Measurements from ENCODE around the gene FBXO17.

FBXO17 gene

DNA sequence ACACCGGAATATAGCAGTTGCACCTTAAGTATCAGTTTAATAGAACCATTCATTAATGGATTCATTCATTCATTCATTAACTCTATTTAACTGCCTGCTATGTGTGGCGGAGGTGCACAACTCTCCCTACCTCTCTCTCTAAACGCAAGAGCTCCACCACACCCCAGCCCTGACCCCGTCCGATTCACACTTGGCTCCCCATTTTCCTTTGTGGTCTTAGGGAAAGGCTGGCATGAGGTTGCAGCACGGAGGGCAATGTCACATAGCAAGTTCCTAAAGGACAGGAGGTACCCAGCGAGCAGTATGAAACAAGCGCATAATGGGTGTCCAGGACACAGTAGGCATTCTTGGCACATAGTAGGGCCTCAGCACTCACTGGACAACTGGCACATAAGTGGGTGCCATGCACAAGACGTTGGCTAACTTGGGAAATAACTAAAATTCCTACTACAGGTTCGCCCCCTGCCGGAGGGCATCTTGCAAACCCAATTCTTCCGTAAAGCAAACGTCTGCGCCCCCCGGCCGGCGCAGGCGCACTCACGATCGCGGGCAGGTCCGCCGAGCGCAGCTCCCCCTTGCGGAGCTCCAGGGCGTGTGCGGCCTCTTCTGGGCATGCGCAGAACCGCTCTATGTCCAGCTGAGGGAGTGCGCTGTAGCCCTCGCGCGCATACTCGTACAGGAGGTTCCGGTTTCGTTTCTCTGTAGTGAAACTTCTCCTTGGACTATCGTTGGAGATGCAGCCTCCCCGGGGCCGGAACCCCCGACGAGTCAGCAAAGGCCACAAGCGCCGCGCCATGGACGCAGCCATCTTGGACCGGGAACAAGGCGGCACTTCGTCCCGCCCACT is 45.4 kb downstream of the FBXO17 start, which contains the start of gene SARS2:
SARS2 (minus strand) TSS at position 835 of the 847 bp plus-strand sequence; CDS start at position 808, 27 bp downstream.
- H3K9ac ChIP-seq (ENCODE audit: low read length): peak within 1 kb of the TSS; percentile 92
- H2BK5ac ChIP-seq (ENCODE audit: low read length): peak within 1 kb of the TSS; percentile 66
- H3K4me3 ChIP-seq (ENCODE audit: low read length): peak within 1 kb of the TSS; percentile 88
- H2BK15ac ChIP-seq (replicated peaks; ENCODE audit: low read depth): no peak within 1 kb of the TSS
- H3K79me1 ChIP-seq (ENCODE audit: low read length): peaks cover 12% of the 10 kb centered on the region
- H3K36me3 ChIP-seq (ENCODE audit: control insufficient read depth, insufficient read depth, low read length): peaks cover 6% of the 10 kb centered on the region
- no peak within 1 kb of the TSS for H3K4ac ChIP-seq (ENCODE audit: low read depth, low read length)
- peaks cover 17% of the 10 kb centered on the region for H3K79me2 ChIP-seq (ENCODE audit: control insufficient read depth, insufficient read depth, low read length)
- DNase-seq: peak; percentile 96
- peak within 1 kb of the TSS; percentile 88 for H3K4me2 ChIP-seq (ENCODE audit: low read length)
- peak within 1 kb of the TSS; percentile 28 for H2AK5ac ChIP-seq (ENCODE audit: low read length)
- peak within 1 kb of the TSS; percentile 87 for H4K8ac ChIP-seq (ENCODE audit: low read depth, low read length)
- peak within 1 kb of the TSS; percentile 33 for H4K5ac ChIP-seq (ENCODE audit: low read length)
- peaks cover 2% of the 10 kb centered on the region for H3K4me1 ChIP-seq (ENCODE audit: control insufficient read depth, low read depth, low read length)
- H3K27me3 ChIP-seq (ENCODE audit: insufficient read depth, low read length, poor library complexity): no peaks in the 10 kb centered on the region
- WGBS (ENCODE audit: extremely low coverage, insufficient coverage, low lambda C conversion rate): no CpG with 5 or more reads among the region's 49 CpGs
- peak within 1 kb of the TSS; percentile 77 for H3K27ac ChIP-seq (ENCODE audit: low read depth, low read length)
- peak within 1 kb of the TSS; percentile 51 for H3K23ac ChIP-seq (ENCODE audit: low read length)
- H3K56ac ChIP-seq (ENCODE audit: low read length): peak within 1 kb of the TSS; percentile 97
- no peak within 1 kb of the TSS for H2BK120ac ChIP-seq (ENCODE audit: low read depth, low read length)
- peak within 1 kb of the TSS; percentile 55 for H3K18ac ChIP-seq (ENCODE audit: low read length)

DNA sequence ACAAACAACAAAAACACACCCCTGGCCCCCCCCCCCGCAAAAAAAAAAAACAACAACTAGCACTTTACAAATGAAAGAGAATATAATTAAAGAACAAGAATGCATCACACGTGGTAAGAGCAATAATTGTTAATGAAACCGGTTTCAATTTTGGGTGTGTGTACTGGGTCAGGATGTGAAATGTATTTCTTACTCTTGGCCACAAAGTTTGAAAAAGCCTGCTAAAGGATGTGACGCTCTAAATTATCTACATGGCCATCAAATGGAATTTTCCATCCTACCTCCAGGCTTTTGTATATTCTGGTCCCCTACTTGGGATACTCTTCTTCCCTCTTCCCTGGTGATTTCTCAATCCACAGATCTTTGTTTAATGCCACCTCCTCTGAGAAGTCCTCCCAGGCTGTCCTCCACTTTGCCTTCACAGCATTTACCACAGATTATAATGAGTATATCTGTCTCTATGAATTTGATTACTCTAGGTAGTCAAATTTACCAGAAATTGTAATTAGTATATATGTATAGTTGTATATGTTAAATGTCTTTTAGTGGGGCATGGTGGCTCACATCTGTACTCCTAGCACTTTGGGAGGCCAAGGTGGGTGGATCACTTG is 47.0 kb downstream of the FBXO17 start:
- Histone ChIP-seq H3K79me1 (ENCODE audit: low read length) (peaks cover 11% of the 10 kb centered on the region), H4K8ac (ENCODE audit: low read depth, low read length) (no peak overlapping the region), H4K5ac (ENCODE audit: low read length) (no peak overlapping the region), H3K27me3 (ENCODE audit: insufficient read depth, low read length, poor library complexity) (no peaks in the 10 kb centered on the region), H3K18ac (ENCODE audit: low read length) (no peak overlapping the region), H2BK15ac (replicated peaks; ENCODE audit: low read depth) (no peak overlapping the region), H3K23ac (ENCODE audit: low read length) (no peak overlapping the region), H2BK120ac (ENCODE audit: low read depth, low read length) (no peak overlapping the region), H3K56ac (ENCODE audit: low read length) (no peak overlapping the region), H3K4me1 (ENCODE audit: control insufficient read depth, low read depth, low read length) (peaks cover 2% of the 10 kb centered on the region), H2BK5ac (ENCODE audit: low read length) (no peak overlapping the region), H3K4me2 (ENCODE audit: low read length) (no peak overlapping the region), H3K4me3 (ENCODE audit: low read length) (no peak overlapping the region), H3K9ac (ENCODE audit: low read length) (no peak overlapping the region), H2AK5ac (ENCODE audit: low read length) (no peak overlapping the region), H3K36me3 (ENCODE audit: control insufficient read depth, insufficient read depth, low read length) (peaks cover 8% of the 10 kb centered on the region), H3K27ac (ENCODE audit: low read depth, low read length) (no peak overlapping the region), H3K79me2 (ENCODE audit: control insufficient read depth, insufficient read depth, low read length) (peaks cover 17% of the 10 kb centered on the region), H3K4ac (ENCODE audit: low read depth, low read length) (no peak overlapping the region)
- no peak for DNase-seq
- WGBS (ENCODE audit: extremely low coverage, insufficient coverage, low lambda C conversion rate): no CpG with 5 or more reads among the region's 4 CpGs

DNA sequence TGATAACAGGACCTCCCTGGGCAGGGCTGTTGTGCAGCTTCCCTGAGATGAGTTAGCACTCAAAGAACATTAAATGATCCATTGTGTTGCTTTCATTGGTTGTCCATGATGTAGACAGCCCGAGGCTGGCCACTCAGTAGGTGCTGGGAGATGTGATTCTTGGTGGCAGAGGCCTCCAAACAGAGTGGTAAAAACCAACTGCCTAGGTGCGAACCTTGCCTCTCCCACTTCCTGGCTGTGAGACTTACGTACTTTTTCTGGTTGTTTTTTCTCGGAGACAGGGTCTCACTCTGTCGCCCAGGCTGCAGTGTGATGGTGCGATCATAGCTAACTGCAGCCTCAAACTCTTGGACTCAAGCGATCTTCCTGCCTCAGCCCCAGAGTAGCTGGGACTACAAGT is 51.2 kb downstream of the FBXO17 start:
- Histone ChIP-seq H2BK120ac (ENCODE audit: low read depth, low read length) (no peak overlapping the region), H3K4ac (ENCODE audit: low read depth, low read length) (no peak overlapping the region), H3K18ac (ENCODE audit: low read length) (no peak overlapping the region), H3K4me3 (ENCODE audit: low read length) (no peak overlapping the region), H2BK15ac (replicated peaks; ENCODE audit: low read depth) (no peak overlapping the region), H3K27me3 (ENCODE audit: insufficient read depth, low read length, poor library complexity) (no peaks in the 10 kb centered on the region), H3K79me2 (ENCODE audit: control insufficient read depth, insufficient read depth, low read length) (peaks cover 4% of the 10 kb centered on the region), H2AK5ac (ENCODE audit: low read length) (no peak overlapping the region), H3K36me3 (ENCODE audit: control insufficient read depth, insufficient read depth, low read length) (peaks cover 9% of the 10 kb centered on the region), H3K9ac (ENCODE audit: low read length) (no peak overlapping the region), H4K5ac (ENCODE audit: low read length) (no peak overlapping the region), H2BK5ac (ENCODE audit: low read length) (no peak overlapping the region), H3K79me1 (ENCODE audit: low read length) (no peaks in the 10 kb centered on the region), H3K4me1 (ENCODE audit: control insufficient read depth, low read depth, low read length) (no peaks in the 10 kb centered on the region), H3K4me2 (ENCODE audit: low read length) (no peak overlapping the region), H3K27ac (ENCODE audit: low read depth, low read length) (no peak overlapping the region), H3K23ac (ENCODE audit: low read length) (no peak overlapping the region), H4K8ac (ENCODE audit: low read depth, low read length) (no peak overlapping the region), H3K56ac (ENCODE audit: low read length) (no peak overlapping the region)
- no CpG with 5 or more reads among the region's 7 CpGs for WGBS (ENCODE audit: extremely low coverage, insufficient coverage, low lambda C conversion rate)
- DNase-seq: no peak

DNA sequence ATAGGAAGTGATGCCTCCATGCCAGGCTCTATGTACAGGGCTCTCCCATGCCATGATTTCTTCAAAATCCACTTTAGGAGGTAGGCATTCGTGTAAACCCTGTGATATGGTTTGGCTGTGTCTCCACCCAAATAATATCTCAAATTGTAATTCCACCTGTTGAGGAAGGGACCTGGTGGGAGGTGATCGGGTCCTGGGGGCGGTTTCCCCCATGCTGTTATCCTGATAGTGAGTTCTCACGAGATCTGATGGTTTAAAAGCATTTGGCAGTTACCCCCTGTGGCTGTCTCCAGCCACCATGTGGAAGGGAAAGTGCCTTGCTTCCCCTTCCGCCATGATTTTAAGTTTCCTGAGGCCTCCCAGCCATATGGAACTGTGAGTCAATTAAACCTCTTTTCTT is 53.1 kb downstream of the FBXO17 start:
- H2BK120ac ChIP-seq (ENCODE audit: low read depth, low read length): no peak overlapping the region
- H3K4ac ChIP-seq (ENCODE audit: low read depth, low read length): no peak overlapping the region
- no peak overlapping the region for H3K4me2 ChIP-seq (ENCODE audit: low read length)
- H3K27ac ChIP-seq (ENCODE audit: low read depth, low read length): no peak overlapping the region
- H3K79me2 ChIP-seq (ENCODE audit: control insufficient read depth, insufficient read depth, low read length): no peaks in the 10 kb centered on the region
- no peak overlapping the region for H3K4me3 ChIP-seq (ENCODE audit: low read length)
- H2BK15ac ChIP-seq (replicated peaks; ENCODE audit: low read depth): no peak overlapping the region
- no peak overlapping the region for H2AK5ac ChIP-seq (ENCODE audit: low read length)
- WGBS (ENCODE audit: extremely low coverage, insufficient coverage, low lambda C conversion rate): no CpG with 5 or more reads among the region's 5 CpGs
- H3K36me3 ChIP-seq (ENCODE audit: control insufficient read depth, insufficient read depth, low read length): peaks cover 9% of the 10 kb centered on the region
- H3K9ac ChIP-seq (ENCODE audit: low read length): no peak overlapping the region
- no peak overlapping the region for H3K56ac ChIP-seq (ENCODE audit: low read length)
- no peak overlapping the region for H3K18ac ChIP-seq (ENCODE audit: low read length)
- no peaks in the 10 kb centered on the region for H3K79me1 ChIP-seq (ENCODE audit: low read length)
- no peaks in the 10 kb centered on the region for H3K27me3 ChIP-seq (ENCODE audit: insufficient read depth, low read length, poor library complexity)
- no peak overlapping the region for H2BK5ac ChIP-seq (ENCODE audit: low read length)
- no peak overlapping the region for H4K5ac ChIP-seq (ENCODE audit: low read length)
- no peak overlapping the region for H3K23ac ChIP-seq (ENCODE audit: low read length)
- H3K4me1 ChIP-seq (ENCODE audit: control insufficient read depth, low read depth, low read length): no peaks in the 10 kb centered on the region
- H4K8ac ChIP-seq (ENCODE audit: low read depth, low read length): no peak overlapping the region
- DNase-seq: no peak

DNA sequence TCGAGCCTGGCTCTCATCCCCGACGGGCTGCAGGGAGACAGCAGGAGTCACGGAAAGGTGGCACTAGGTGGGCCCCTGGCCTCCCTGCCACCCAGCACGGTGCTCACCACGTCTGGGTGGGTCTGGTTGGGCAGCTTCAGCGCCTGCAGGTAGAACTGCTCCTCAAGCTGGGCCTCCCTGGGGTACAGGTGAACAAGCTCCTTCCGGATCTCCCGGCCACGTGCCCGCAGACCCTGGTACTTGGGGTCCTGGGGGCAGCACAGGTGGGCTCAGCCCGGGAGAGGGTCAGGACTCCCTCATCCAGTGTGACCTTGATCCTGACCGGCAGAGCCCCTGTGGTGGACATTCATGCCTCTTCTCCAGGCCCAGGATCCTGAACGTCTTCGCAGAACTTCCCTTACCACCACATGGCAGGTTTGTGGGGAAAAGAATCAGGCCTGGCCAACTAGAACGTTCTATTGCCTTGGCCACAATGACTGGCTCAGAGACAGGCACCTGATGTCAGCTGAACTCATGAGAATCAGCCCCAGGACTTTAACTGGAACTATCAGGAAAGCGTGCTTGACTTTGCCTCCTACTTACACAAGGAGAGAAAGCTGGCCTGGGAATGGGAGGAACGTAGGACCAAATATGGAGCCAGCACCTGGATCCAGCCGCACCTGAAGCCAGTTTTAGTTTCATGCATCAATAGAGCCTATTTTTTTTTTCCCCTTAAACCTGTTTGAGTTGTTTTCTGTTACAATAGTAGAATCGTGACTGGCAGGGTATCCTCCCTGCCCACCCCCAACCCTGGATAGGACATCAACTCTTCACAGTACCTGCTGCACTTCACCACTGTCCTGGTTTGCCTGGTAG is 53.9 kb downstream of the FBXO17 start:
- Histone ChIP-seq H4K5ac (ENCODE audit: low read length) (no peak overlapping the region), H3K56ac (ENCODE audit: low read length) (no peak overlapping the region), H3K23ac (ENCODE audit: low read length) (no peak overlapping the region), H3K27me3 (ENCODE audit: insufficient read depth, low read length, poor library complexity) (no peaks in the 10 kb centered on the region), H3K9ac (ENCODE audit: low read length) (no peak overlapping the region), H2AK5ac (ENCODE audit: low read length) (no peak overlapping the region), H3K4me3 (ENCODE audit: low read length) (no peak overlapping the region), H4K8ac (ENCODE audit: low read depth, low read length) (no peak overlapping the region), H3K79me1 (ENCODE audit: low read length) (no peaks in the 10 kb centered on the region), H3K27ac (ENCODE audit: low read depth, low read length) (no peak overlapping the region), H2BK120ac (ENCODE audit: low read depth, low read length) (no peak overlapping the region), H3K4me1 (ENCODE audit: control insufficient read depth, low read depth, low read length) (no peaks in the 10 kb centered on the region), H3K4ac (ENCODE audit: low read depth, low read length) (no peak overlapping the region), H3K79me2 (ENCODE audit: control insufficient read depth, insufficient read depth, low read length) (no peaks in the 10 kb centered on the region), H3K18ac (ENCODE audit: low read length) (no peak overlapping the region), H3K4me2 (ENCODE audit: low read length) (no peak overlapping the region), H2BK15ac (replicated peaks; ENCODE audit: low read depth) (no peak overlapping the region), H2BK5ac (ENCODE audit: low read length) (no peak overlapping the region), H3K36me3 (ENCODE audit: control insufficient read depth, insufficient read depth, low read length) (peaks cover 9% of the 10 kb centered on the region)
- DNase-seq: no peak
- no CpG with 5 or more reads among the region's 20 CpGs for WGBS (ENCODE audit: extremely low coverage, insufficient coverage, low lambda C conversion rate)
